PFSK-1 (cell line): ENCODE data around the gene TOX2.

Source experiments
- FOXP2 ChIP-seq: optimal IDR thresholded peaks from 2 replicates; pipeline ENCODE3; 2011; ENCODE audit warnings: borderline replicate concordance, control low read depth, inconsistent platforms; ENCODE audit not compliant: insufficient read depth; ENCODE audit errors: extremely low read length, extremely low read depth
- POLR2AphosphoS5 ChIP-seq: IDR thresholded peaks from 2 replicates; pipeline ENCODE4 v1.6.1; 2012; ENCODE audit warnings: low read depth, mild to moderate bottlenecking, control low read depth, low read length, moderate library complexity
- REST ChIP-seq, 2 experiments: IDR thresholded peaks; 2 replicates each; pipeline versions ENCODE4 v1.6.1 to v1.8.0; 2011 to 2012; ENCODE audit warnings: low read depth in 2 of 2, low read length in 2 of 2, control low read depth in 1 of 2, inconsistent platforms in 1 of 2, mild to moderate bottlenecking in 1 of 2, moderate library complexity in 1 of 2; ENCODE audit not compliant: insufficient read depth in 1 of 2
- SIN3A ChIP-seq: IDR thresholded peaks from 2 replicates; pipeline ENCODE4 v1.6.1; 2012; ENCODE audit warnings: mild to moderate bottlenecking, low read length, moderate library complexity, borderline replicate concordance; ENCODE audit not compliant: insufficient read depth
- TAF1 ChIP-seq: IDR thresholded peaks from 2 replicates; pipeline ENCODE4 v1.6.1; 2012; ENCODE audit warnings: low read length, control low read depth, borderline replicate concordance; ENCODE audit not compliant: insufficient read depth

- TF ChIP-seq SIN3A (no peak), REST (IDR thresholded peaks at IDR 0.05; ENCODE audit: insufficient read depth in 1 of 2, low read depth in 2 of 2, low read length in 2 of 2) (no peak), POLR2AphosphoS5 (no peak), TAF1 (no peak), FOXP2 (no peak)
These were observed 105.9 kb downstream of the TOX2 start for GRCh38 chr20:44020406-44021148.
